ENCODE results near the gene OSBPL2.

DNA sequence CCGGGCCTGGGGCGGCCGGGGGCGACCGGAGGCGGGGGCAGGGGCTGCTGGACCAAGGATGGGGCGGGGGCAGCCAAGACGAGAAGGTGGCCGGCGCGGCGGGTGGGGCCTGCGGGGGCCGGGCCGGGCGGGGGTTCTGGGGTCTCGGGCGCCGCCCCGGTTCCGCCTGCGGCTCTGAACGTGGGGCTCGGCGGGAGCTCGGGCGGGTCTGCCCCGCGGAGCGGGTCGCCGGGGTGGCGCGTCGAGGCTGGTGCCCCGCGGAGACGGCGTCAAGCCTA is 64.7 kb downstream of the OSBPL2 start:
- TF ChIP-seq EZH2 (IDR thresholded peaks at IDR 0.05; ENCODE audit: insufficient read depth, poor library complexity, severe bottlenecking), result no peak
- TF ChIP-seq EZH2phosphoT487 (IDR thresholded peaks at IDR 0.05; ENCODE audit: insufficient read depth, low read depth), result no peak
